Peyer's patch (tissue), 4 donors: Measurements from ENCODE around the gene FARP1. TPM values are rescaled to one million over a fixed set of nuclear protein-coding genes. Genes with fewer than 3 reads are reported as not detected.

Source experiments
- DNase-seq, 3 donors: peaks; one replicate each; pipeline ENCODE4 v3.0.0-alpha.2; 2017 to 2019
- H3K27ac ChIP-seq, 4 donors: fragments of 200-600 bp; sonication (generic); one replicate each; pipeline ENCODE4 v1.5.1; 2016 to 2019
- H3K27me3 ChIP-seq, 2 donors: fragments of 200-600 bp; sonication (generic); one replicate each; pipeline ENCODE4 v1.5.1; 2019
- H3K36me3 ChIP-seq, 3 donors: fragments of 200-600 bp; sonication (generic); one replicate each; pipeline ENCODE4 v1.5.1; 2016 to 2019
- H3K4me1 ChIP-seq, 4 donors: fragments of 200-600 bp; sonication (generic); one replicate each; pipeline ENCODE4 v1.5.1; 2016 to 2019
- H3K4me3 ChIP-seq, 4 donors: fragments of 200-600 bp; sonication (generic); 1 replicate in 3 of 4; 2 replicates in 1 of 4; pipeline ENCODE4 v1.5.1; 2016 to 2019; ENCODE audit warnings: mild to moderate bottlenecking in 1 of 4
- H3K9me3 ChIP-seq, 4 donors: fragments of 200-600 bp; sonication (generic); one replicate each; pipeline ENCODE4 v1.5.1; 2016 to 2019; ENCODE audit warnings: mild to moderate bottlenecking in 1 of 4
- POLR2A ChIP-seq, 2 donors: fragments of 450-650 bp; IDR thresholded peaks; one replicate each; pipeline ENCODE4 v1.5.1; 2017; ENCODE audit warnings: antibody characterized with exemption in 2 of 2, mild to moderate bottlenecking in 2 of 2, moderate library complexity in 2 of 2
- total RNA-seq, 4 donors: library from RNA; depleted of rRNA; stranded (reverse); fragments of >200 nt; gene quantifications; one replicate each; pipeline ENCODE4 v1.1.0, GENCODE V29; 2016
- TF ChIP-seq, protein P1 (sequence below), 6 experiments: fragments of 450-650 bp in 4 of 6; fragments of 200-600 bp in 2 of 6; sonication (generic) in 1 of 6; IDR thresholded peaks; one replicate each; pipeline ENCODE4 v1.5.1; 2017 to 2019; ENCODE audit warnings: antibody characterized with exemption in 6 of 6, mild to moderate bottlenecking in 3 of 6, moderate library complexity in 1 of 6

FARP1 gene
- total RNA-seq, 4 donors from 2014 or later: 10.6 to 61.1 (median 14.9) TPM

DNA sequence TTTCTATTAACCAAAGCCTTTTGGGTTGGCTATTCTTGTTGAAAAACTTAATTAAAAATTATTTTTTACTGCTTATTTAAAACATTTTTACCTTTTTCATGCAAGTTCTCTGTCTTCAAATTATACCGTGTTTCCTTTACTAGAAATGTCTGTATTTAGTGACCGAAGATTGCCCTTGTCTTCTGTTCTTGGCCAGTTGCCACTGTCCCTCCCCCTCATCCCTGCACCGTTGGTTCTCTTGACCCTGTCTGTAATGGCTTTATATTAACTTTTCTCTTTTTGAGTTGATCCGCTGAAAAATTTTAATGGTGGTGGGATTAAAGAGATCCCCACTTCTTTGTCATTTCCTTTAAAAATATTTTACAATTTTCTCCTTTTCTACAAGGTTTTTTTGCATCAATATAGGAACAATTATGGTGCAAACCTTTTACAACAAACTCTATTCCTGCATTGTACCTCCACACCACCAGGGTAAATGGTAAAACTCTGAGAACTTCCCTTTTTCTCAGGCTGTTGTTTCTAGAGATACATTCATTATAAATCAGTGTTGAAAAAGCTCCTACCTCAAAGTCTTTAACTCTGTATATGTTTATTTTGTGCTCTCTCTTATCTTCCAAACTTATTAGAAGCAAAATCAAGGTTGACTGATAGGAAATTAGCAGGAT lies 47.1 kb downstream of the FARP1 start:
- no peaks in the 10 kb centered on the region for H3K27me3 ChIP-seq
- no peak overlapping the region for H3K27ac ChIP-seq
- H3K4me1 ChIP-seq: no peaks in the 10 kb centered on the region
- no peak overlapping the region for H3K4me3 ChIP-seq
- no peak for DNase-seq
- TF ChIP-seq, protein P1, sequence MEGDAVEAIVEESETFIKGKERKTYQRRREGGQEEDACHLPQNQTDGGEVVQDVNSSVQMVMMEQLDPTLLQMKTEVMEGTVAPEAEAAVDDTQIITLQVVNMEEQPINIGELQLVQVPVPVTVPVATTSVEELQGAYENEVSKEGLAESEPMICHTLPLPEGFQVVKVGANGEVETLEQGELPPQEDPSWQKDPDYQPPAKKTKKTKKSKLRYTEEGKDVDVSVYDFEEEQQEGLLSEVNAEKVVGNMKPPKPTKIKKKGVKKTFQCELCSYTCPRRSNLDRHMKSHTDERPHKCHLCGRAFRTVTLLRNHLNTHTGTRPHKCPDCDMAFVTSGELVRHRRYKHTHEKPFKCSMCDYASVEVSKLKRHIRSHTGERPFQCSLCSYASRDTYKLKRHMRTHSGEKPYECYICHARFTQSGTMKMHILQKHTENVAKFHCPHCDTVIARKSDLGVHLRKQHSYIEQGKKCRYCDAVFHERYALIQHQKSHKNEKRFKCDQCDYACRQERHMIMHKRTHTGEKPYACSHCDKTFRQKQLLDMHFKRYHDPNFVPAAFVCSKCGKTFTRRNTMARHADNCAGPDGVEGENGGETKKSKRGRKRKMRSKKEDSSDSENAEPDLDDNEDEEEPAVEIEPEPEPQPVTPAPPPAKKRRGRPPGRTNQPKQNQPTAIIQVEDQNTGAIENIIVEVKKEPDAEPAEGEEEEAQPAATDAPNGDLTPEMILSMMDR (IDR thresholded peaks at IDR 0.05): peak in 1 of 6 experiments; percentile 37
- TF ChIP-seq POLR2A (IDR thresholded peaks at IDR 0.05): no peak
- no peaks in the 10 kb centered on the region for H3K36me3 ChIP-seq
- no peaks in the 10 kb centered on the region for H3K9me3 ChIP-seq

- no peak overlapping the region for H3K4me3 ChIP-seq
- H3K27me3 ChIP-seq: no peaks in the 10 kb centered on the region
- no peak for DNase-seq
- H3K4me1 ChIP-seq: no peaks in the 10 kb centered on the region
- no peaks in the 10 kb centered on the region for H3K9me3 ChIP-seq
- TF ChIP-seq POLR2A (IDR thresholded peaks at IDR 0.05): no peak
- TF ChIP-seq, protein P1 (IDR thresholded peaks at IDR 0.05): no peak
- no peak overlapping the region for H3K27ac ChIP-seq
- no peaks in the 10 kb centered on the region for H3K36me3 ChIP-seq
Measured at GRCh38 chr13:98190889-98191444, 48.1 kb downstream of the FARP1 start.

- Histone ChIP-seq H3K4me1 (no peaks in the 10 kb centered on the region), H3K9me3 (no peaks in the 10 kb centered on the region), H3K27me3 (no peaks in the 10 kb centered on the region), H3K27ac (no peak overlapping the region), H3K4me3 (no peak overlapping the region), H3K36me3 (no peaks in the 10 kb centered on the region)
- no peak for TF ChIP-seq POLR2A (IDR thresholded peaks at IDR 0.05)
- TF ChIP-seq, protein P1 (IDR thresholded peaks at IDR 0.05): no peak
- DNase-seq: no peak
Measured at GRCh38 chr13:98192008-98192407, 49.1 kb downstream of the FARP1 start.

DNA sequence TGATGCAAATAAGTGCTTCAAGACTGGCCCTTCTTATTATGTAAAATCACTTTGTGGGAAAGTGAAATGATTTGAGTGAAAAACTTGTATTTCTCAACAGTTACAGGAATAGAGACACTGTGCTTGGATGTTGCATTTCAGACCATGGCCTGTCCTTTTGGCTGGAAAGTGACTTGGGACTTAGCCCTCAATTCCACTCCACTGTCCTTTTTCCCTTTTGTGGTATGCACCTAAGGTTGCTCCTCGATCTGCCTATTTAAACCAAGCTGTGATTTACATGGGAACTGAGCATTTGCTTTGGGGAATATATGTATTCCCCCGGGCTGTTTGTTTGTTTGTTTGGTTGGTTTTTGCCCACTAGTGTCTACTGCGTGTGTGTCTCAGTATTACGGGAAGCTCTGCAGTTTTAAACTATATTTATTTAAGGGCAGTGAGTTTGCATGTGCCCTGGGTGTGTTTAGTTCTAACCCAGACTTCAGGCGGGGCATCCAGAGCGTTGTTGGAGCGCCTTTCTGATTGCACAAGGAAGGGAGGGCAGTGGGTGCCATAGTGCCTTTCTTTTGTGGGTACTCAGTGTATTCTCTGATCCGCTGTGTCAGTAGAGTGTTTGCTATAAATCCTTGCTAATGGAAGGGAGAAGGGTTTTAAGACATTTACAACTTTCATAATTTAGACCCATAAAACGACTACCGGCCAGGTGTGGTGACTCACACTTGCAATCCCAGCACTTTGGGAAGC lies 52.3 kb downstream of the FARP1 start:
- no peak for DNase-seq
- no peaks in the 10 kb centered on the region for H3K36me3 ChIP-seq
- no peaks in the 10 kb centered on the region for H3K27me3 ChIP-seq
- H3K27ac ChIP-seq: no peak overlapping the region
- H3K4me3 ChIP-seq: no peak overlapping the region
- H3K4me1 ChIP-seq: no peaks in the 10 kb centered on the region
- no peak for TF ChIP-seq POLR2A (IDR thresholded peaks at IDR 0.05)
- TF ChIP-seq, protein P1 (IDR thresholded peaks at IDR 0.05): no peak
- H3K9me3 ChIP-seq: no peaks in the 10 kb centered on the region

DNA sequence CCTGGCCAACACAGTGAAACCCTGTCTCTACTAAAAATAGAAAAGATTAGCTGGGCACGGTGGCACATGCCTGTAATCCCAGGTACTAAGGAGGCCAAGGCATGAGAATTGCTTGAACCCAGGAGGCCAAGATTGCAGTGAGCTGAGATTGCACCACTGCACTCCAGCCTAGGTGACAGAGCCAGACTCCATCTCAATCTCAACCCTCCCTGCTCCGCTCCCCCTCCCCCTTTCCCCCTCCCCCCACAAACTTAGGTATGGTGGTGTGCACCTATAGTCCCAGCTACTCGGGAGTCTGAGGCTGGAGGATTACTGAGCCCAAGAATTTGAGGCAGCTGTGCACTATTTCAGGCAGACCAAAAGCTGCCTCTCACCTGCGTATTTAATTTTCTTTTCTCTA lies 55.8 kb downstream of the FARP1 start:
- no peaks in the 10 kb centered on the region for H3K27me3 ChIP-seq
- no peak for DNase-seq
- no peak overlapping the region for H3K4me3 ChIP-seq
- no peaks in the 10 kb centered on the region for H3K4me1 ChIP-seq
- H3K36me3 ChIP-seq: no peaks in the 10 kb centered on the region
- no peaks in the 10 kb centered on the region for H3K9me3 ChIP-seq
- H3K27ac ChIP-seq: no peak overlapping the region
- TF ChIP-seq, protein P1 (IDR thresholded peaks at IDR 0.05): no peak
- TF ChIP-seq POLR2A (IDR thresholded peaks at IDR 0.05): no peak
